GM12801 (cell line): Measurements from ENCODE around the gene PIM1.

Source experiments
- CTCF ChIP-seq: IDR thresholded peaks from one replicate; pipeline ENCODE4 v1.5.1; 2011; ENCODE audit warnings: control low read depth; ENCODE audit not compliant: insufficient read length; ENCODE audit errors: extremely low read depth

Gene PIM1

GRCh38 chr6:37182736-37183590 lies 13.0 kb downstream of the PIM1 start:
- no peak for TF ChIP-seq CTCF

GRCh38 chr6:37187321-37188022 lies 17.5 kb downstream of the PIM1 start:
- no peak for TF ChIP-seq CTCF

GRCh38 chr6:37188962-37189510 lies 19.1 kb downstream of the PIM1 start:
- no peak for TF ChIP-seq CTCF

- no peak for TF ChIP-seq CTCF
Observed at GRCh38 chr6:37190159-37190535, 20.2 kb downstream of the PIM1 start.

- TF ChIP-seq CTCF, result no peak
Observed at GRCh38 chr6:37192666-37193065, 22.7 kb downstream of the PIM1 start.

GRCh38 chr6:37200085-37200484 lies 30.1 kb downstream of the PIM1 start:
- no peak for TF ChIP-seq CTCF

GRCh38 chr6:37201726-37202125 lies 31.8 kb downstream of the PIM1 start:
- no peak for TF ChIP-seq CTCF
